GM18517 (cell line): ENCODE measurements around the gene GATC.
A peak's percentile ranks its signal among the peaks of the same experiment; 100 is the strongest.
"Not testable (repeated sequence)": the region's sequence is repeated elsewhere in the genome, so short reads cannot be mapped to it uniquely, and the experiment has no call there.

Experiments
- ATAC-seq: cut with Tn5 transposase; IDR thresholded peaks from one replicate; pipeline ENCODE4 v1.9.1; 2021; ENCODE audit warnings: mild to moderate bottlenecking, moderate library complexity; ENCODE audit not compliant: unreplicated experiment

Gene GATC

DNA sequence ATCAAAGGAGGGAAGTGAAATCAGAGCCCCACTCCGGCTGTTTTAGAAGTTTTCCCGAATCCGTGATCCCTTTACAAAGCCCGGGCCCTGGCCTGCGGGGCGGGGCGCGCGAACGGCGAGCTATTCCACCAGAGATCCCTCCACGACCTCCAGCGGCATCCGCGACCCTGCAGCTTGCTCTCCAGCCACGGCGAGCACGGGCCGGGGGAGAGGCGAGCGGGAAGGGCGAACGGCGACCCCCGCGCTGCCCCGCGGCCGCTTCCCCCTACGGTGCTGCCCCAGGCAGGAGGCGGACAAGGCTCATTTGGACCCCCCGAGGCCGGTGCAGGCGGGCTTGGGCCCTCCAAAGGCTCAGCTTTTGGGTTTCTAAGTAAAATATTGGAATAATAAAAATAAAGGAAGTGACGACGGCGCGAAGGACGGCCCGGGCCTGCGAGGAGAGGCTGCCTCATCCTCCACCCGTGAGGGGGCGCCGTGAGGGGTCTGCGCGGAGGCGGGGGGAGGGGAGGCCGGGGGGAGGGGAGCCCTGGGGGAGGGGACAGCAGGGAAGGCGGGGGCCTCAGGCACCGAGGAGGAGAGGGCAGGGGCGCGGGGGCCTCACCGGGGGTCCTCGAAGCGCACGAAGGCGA is 22.7 kb downstream of the GATC start:
- no peak for ATAC-seq

DNA sequence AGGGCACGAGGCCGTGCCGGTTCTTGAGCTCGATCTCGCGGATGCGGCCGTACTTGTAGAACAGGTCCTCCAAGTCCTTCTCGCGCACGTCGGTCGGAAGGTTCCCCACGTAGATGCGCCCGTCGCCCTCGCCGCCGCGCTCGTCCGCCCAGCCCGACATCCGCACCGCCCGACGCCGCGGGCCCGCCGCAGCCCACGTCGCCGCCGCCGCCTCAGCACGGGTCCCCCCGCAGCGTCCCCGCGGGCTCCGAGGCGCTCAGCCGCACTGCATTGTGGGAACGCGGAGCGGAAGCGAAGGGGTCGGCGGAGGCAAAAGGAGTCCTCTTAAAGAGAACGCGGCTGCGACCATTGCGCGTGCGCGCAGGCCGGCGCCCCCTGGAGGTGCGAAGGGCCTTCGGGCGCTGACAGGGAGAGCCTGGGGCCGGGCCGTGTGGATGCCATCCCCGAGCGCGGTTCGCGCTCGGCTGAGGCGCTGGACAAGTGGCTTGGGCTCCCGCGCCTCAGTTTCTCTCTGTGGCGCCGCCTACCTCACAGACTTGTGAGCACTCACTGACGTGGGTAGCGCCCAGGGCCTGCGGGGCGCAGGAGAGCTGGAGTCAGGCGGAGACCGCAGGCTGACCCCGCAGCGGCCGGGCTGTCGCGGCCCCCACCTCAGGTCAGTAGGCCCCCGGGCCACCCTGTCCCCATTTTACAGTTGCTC is 23.4 kb downstream of the GATC start, which contains the start of gene SRSF9:
Gene SRSF9, minus strand, starts transcription at position 299 of the 700 bp plus-strand sequence. Its CDS starts 139 bp downstream, at position 160.
- peak; percentile 83 for ATAC-seq

DNA sequence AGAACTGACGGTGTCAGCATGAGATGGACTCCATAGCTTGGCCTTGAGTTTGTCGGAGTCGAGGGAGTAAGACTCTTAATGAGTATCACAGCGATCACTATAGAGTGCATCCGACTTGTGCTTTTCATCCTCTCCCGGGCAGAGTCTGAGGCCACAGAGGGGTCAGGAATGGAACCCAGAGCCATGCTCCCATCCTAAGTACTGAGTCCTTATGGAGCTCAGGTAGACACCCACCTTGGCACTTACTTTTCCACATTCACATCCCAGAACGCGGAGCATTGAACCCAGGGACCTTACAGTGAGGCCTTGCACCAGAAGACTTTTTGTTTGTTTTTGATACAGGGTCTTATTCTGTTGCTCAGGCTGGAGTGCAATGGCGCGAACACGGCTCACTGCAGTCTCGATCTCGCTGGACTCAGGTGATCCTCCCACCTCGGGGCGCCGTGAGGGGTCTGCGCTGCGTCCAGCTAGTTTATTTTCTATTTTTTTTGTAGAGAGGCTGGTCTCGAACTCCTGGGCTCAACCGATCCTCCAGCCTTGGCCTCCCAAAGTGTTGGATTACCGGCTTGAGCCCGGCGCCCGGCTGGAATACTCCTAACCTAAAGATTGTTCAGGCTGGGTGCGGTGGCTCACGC is 24.0 kb downstream of the GATC start:
- ATAC-seq: peak; percentile 16

DNA sequence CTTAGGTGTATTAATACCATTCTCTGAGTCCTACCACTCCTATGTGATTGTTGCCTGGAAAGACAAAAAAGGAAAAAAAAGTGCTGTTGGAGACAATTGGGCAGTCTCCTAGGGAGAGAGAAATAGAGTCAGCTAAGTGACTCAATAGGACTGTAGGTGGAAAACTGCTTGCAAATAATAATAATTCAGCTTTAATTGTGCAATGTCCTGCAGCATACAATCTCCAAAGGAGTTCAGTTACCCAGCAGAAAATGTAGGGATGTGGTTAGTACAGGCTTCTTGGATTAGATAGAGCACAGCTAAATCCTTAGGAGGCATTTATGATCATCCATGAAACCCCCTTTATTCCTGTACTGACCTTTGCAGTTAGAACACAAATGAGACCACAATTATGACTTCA is 26.3 kb downstream of the GATC start:
- no peak for ATAC-seq

DNA sequence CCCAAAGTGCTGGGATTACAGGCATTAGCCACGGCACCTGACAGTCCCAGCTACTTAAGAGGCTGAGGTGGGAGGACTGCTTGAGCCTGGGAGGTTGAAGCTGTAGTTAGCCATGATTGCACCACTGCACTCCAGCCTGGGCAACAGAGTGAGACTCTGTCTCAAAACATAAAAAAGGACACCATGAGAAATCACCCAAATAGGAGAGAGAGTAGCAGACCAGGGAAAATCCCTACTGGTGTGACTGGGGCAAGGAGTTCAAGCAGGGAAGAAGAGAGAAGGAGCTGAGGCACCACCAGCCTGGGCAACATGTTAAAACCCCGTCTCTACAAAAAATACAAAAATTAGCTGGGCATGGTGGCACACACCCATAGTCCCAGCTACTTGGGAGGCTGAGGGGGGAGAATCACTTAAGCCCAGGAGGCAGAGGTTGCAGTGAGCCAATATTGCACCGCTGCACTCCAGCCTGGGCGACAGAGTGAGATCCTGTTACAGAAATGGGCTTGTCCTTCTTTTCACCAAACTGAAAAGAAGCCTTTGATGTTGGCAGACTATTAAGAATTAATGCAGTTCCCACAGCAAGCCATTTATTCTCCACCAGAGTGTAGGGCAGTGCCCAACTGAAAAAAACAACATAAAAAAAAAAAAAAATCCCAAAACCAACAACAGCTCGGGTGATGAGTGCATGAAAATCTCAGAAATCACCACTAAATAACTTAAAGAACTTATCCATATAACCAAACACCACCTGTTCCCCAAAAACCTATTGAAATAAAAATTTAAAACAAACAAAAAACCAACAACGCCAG is 27.8 kb downstream of the GATC start:
- no peak for ATAC-seq

DNA sequence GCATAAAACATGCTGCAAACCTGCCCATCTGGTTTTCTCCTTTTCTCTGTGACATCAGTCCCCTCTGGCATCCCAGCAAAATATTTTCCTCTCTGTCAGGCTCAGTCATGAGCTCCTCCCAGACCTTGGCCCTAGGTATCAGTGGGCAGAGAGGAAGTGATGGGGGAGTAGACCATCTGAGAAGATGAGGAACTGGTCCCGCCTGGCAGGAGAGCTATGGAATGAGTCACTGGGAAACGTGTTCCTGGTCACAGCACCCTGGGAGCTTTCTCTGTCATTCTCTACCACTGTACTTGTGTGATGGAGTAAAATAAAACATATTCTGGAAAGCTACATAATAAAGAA is 28.3 kb downstream of the GATC start:
- ATAC-seq: no peak

DNA sequence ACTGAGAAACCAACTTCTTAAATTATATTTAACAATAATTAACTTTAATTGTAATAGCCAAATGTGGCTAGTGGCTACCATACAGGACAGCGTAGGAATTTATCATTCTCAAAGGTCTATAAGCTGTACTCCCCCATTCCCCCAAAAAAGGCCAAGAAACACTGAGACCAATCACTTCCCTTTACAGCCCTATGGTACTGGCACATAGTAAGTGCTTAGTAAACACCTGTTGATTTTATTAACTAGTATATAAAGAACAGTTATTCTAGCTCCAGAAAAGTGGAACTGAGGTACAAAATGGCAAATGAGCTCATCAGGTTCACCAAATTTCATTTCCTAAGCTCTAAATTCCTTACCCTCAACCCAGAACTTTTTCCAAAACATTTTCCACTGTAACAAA is 29.4 kb downstream of the GATC start:
- no peak for ATAC-seq

DNA sequence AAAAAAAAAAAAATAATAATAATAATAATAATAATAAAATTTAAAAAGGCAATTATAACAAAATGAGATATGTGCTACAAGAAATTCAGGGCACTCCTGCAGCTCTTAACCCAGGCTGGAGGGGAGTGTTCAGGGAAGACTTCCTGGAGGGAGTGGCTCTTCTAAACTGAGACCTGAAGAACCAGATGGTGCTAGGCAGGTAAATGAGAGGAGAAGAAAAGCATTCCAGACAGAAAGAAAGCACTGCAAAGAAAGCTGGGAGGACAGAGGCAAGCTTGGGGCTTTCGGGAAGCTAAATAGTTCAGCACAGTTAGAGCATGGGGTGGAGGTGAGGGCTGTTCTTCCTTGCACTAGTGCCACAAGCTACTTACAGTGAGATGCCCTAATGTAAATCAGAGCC is 33.2 kb downstream of the GATC start:
- ATAC-seq: no peak

DNA sequence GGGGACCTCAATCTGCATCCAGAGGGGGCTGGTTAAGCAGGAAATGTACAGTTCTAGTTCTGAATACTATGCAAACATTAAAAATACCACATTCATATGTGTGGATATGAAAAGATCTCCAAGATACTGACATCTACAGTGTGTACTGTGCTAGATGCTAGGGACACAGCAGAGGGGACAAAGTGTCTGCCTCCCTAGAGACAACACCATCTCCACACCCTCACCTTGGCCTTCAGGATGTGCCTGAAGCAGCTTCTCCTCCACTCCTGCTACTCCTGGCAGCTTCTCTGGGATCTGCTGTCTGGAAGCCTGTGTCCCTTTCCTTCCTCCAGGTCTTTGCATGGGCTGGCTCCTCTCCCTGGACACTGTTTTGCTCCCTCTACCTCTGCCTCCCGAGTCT is 34.0 kb downstream of the GATC start:
- no peak for ATAC-seq

DNA sequence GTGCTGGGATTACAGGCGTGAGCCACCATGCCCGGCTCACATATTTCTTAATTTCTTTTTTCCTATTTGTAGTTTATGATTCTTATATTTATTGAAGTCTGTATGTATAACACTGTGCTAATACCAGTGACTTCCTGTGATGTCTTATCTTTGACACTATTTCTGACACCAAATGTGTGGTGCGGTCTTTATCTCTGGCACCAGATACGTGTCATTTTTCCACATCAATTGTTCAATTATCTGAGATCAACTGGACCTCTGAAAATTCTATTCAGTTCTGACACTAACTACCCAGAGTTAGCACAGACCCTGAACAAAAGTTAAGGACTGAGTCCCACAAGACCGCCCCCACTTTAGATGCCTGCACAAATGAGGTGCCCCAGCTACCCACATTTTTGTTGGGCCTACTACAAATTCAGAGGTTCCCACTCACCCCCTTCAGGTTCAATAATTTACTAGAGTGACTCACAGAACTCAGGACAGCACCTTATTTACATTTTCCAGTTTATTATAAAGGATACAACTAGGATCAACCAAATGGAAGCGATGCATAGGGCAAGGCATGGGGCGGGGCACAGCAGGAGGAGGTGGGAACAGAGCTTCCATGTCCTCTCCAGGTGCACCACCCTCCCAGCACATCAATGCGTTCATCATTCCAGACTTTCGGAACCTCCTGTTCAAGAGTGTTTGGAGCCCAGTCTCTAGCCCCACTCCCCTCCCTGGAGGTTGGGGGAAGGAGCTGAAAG is 35.0 kb downstream of the GATC start:
- no peak for ATAC-seq

DNA sequence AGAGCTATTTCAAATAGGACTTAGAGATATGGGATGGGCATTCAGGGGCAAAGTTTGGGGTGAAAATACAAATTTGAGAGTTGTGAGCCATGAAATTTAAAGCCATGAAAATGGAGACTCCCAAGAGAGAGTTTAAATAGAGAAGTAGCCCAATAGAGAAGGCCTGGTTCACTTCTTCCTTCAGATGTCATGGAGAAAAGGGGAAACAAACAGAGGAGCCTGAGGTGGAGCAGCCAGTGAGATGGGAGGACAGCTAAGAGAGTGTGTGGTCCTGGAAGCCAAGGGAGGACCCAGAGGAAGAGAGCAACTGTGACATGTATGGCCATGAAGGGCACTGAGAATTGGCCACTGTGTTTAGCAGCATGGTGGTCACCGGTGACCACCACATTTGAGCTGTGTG is 37.4 kb downstream of the GATC start:
- no peak for ATAC-seq

DNA sequence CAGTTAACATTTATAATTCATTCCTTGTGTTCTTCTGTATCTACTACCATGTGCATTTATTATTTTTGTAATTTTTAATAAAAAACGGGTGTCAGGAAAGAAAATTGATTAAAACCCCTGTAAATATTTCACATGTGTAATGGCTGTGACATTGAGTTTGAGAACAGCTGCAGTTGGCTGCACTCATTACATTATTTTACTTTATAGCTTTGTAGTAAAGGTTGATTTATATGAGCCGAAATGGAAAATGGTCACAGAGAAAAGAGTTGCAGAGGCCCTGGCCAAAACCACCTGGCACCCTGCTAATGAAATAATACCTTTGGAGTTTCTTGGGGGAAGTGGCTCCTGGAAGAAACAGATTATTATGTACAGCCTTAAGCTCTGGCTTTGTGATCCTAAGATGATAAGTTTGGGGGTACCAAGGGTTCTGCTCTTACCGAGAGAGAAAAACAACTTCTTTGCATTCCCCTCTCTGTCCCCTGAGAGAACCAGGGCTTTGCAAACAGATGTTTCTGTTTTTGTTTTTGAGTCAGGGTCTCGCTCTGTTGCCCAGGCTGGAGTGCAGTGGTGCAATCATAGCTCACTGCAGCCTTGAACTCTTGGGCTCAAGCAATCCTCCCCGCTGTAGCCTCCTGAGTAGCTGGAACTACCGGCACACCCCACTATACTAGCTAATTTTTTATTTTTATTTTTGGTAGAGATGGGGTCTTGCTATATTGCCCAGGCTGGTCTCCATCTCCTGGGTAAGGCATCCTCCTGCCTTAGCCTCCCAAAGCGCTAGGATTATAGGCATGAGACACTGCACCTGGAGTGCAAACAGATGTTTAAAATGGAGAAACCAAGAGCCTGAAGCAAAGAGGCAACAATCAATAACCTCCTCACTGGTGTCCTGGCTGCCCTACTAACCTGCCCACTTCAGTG is 40.0 kb downstream of the GATC start:
- no peak for ATAC-seq

DNA sequence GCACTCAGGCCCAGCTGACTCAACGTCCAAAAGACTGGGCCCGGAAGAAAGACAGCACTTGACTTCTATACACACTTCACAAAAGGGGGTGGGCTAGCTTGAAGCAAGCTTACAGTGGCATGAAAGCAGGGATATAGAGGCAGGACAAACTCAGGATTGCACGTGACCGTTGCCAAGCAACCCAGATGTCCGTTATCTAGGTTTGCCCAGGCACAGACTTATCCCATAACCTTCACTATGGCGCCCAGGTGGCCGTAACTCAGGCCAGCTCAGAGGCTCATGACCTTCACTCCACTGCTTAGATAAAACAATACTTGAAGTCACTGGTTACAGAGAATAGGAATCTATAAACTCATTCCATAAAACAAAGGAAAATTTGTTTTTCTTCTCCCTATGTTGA is 41.3 kb downstream of the GATC start:
- not testable (repeated sequence) for ATAC-seq

DNA sequence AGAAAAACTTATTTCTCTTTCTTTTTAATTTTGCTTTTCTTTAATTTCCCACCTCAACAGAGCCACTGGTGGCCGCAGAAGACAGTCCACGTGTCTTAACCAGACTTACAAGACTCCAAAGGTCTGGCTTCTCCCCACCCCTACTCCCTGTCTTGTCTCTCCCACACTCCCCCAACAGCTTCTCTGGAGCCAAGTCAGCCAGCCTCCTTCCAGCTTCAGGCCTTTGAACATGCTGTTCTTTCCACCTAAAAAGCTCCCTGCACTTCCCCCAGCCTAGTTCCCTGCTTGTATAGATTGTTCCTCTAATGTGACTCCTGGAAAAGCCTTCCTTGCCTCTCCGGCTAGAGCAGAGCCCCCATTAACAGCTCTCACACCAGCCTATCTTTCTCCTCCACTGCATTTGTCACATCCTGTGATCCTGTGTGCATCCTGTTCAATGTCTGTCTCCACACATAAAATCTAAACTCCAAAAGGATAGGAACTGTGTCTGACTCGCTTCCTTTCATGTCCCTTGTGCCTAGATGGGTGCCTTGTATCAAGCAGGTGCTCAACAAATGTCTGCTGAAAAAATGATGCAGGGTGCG is 41.9 kb downstream of the GATC start:
- no peak for ATAC-seq

DNA sequence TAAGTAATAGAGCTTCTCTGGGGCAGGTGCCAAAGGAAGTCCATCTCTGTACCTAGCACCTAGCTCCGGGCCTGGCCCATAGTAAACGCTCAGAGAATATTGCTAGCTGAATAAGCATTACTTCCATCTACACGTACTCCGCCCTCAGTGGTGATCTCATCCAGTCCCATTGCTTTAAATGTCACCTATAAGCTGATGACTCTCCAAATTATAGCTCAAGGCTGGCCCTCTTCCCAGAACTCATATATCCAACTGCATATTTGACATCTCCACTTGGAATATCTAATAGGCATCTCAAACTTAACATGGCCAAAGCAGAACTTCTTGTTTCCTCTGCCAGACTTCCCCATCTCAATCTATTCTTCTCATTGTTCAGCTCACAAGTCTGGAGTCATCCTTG is 42.8 kb downstream of the GATC start:
- no peak for ATAC-seq

DNA sequence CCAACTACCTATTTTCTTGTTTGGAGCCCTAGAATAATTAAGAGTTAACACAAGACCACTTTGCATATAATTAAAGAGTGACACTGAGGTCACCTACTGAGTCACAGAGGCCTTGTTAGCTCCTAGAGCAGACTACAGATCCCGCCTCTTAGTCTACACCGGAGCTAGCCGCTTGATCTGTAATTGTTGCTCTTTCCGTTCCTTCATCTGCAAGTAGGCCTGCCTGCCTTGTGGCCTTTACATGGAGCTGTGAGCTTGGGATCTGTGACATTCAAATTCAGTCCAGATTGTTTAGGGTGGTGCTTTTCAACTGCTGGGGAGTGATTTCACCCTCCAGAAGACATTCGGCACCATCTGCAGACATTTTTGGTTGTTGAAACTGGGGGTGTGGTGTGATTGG is 44.1 kb downstream of the GATC start:
- ATAC-seq: no peak

DNA sequence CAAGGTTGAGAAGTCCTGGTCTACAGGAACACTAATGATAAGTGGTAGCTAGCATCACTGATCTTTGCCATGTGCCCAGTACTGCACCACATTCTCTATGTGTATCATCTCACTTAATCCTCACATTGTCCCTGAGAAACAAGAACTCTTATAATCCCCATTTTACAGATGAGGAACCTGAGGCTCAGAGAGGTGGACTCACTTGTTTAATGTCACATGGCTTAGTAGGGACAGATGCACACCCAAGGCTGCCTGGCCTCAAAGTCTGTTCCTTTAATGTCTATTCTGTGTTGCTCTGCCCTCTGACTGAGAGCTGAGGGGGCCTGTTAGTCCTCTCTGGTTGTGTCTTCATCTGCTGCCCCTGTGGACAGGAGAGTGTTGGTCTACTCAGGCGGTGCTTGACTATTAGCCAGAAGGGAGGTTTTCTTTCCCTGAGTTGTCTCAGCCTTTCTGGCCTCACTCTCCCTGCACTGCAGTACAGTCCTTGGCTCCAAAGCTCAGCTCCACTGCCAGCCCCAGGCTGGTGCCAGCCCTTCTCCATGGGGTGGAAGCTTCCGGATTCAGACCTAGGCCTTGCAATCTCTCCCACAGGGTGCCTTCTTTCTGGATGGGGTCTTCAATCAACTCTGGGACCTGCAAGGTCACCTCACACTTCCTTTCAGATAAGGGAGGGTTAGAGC is 44.7 kb downstream of the GATC start:
- ATAC-seq: no peak

DNA sequence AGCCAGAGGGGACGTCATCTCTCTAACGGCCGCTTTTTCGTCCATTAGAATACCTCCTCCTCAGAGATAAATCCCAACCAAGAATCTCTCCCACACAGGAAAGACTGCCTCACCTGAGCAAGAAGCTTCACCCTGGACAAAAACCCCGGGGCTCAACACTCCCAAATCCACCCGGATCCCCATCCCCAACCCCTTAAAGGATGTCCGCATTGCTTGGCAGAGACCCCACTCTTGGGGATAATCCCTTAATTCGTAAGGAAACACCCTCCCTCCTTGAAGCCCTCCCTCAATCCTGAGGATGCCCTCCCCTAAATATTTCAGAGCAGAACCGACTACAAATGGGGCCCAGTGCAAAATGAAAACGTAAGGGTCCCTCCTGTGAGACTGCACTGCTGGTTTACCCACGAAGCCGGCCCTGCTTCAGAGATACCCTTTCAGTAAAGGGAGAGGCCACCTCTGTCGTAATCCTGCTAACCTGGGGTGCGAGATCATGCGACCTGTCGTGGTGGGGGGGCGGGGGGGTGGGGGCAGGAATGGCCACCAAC is 49.0 kb downstream of the GATC start:
- no peak for ATAC-seq
